GM19043 (cell line): ENCODE measurements around the gene P2RY8.
A peak's percentile ranks its signal among the peaks of the same experiment; 100 is the strongest.
"Not testable (repeated sequence)": the region's sequence is repeated elsewhere in the genome, so short reads cannot be mapped to it uniquely, and the experiment has no call there.

Experiments used
- ATAC-seq: cut with Tn5 transposase; IDR thresholded peaks from one replicate; pipeline ENCODE4 v1.9.1; 2021; ENCODE audit warnings: low read depth; ENCODE audit not compliant: unreplicated experiment

The P2RY8 gene

GRCh38 chrX:1488745-1489144, 48.2 kb downstream of the P2RY8 start:
- ATAC-seq = no peak

- ATAC-seq = no peak
These were observed 48.8 kb downstream of the P2RY8 start for GRCh38 chrX:1488141-1488540.

GRCh38 chrX:1487401-1487800, 49.6 kb downstream of the P2RY8 start:
- ATAC-seq = no peak

GRCh38 chrX:1486749-1487361, 50.1 kb downstream of the P2RY8 start:
- ATAC-seq = no peak

- no peak for ATAC-seq
These were observed 50.8 kb downstream of the P2RY8 start for GRCh38 chrX:1486177-1486576.

- no peak for ATAC-seq
These were observed 52.0 kb downstream of the P2RY8 start for GRCh38 chrX:1485033-1485432.

GRCh38 chrX:1484638-1485019, 52.4 kb downstream of the P2RY8 start:
- ATAC-seq = no peak

- peak; percentile 47 for ATAC-seq
These were observed 52.9 kb downstream of the P2RY8 start for GRCh38 chrX:1483843-1484637.

- not testable (repeated sequence) for ATAC-seq
These were observed 54.5 kb downstream of the P2RY8 start for GRCh38 chrX:1482530-1482928.

- ATAC-seq = peak; percentile 40
These were observed 55.1 kb downstream of the P2RY8 start for GRCh38 chrX:1481636-1482529.

GRCh38 chrX:1480082-1480785, 56.8 kb downstream of the P2RY8 start:
- no peak for ATAC-seq

GRCh38 chrX:1477801-1478458, 59.1 kb downstream of the P2RY8 start:
- ATAC-seq = no peak

- ATAC-seq = no peak
These were observed 59.8 kb downstream of the P2RY8 start for GRCh38 chrX:1477229-1477628.

- no peak for ATAC-seq
These were observed 60.3 kb downstream of the P2RY8 start for GRCh38 chrX:1476682-1477081.

GRCh38 chrX:1475881-1476280, 61.1 kb downstream of the P2RY8 start:
- ATAC-seq = no peak

- ATAC-seq = no peak
These were observed 61.5 kb downstream of the P2RY8 start for GRCh38 chrX:1475481-1475880.

- ATAC-seq = not testable (repeated sequence)
These were observed 62.4 kb downstream of the P2RY8 start for GRCh38 chrX:1474593-1474992.

GRCh38 chrX:1472975-1473374, 64.0 kb downstream of the P2RY8 start:
- no peak for ATAC-seq

GRCh38 chrX:1468250-1468772, 68.7 kb downstream of the P2RY8 start:
- peak; percentile 42 for ATAC-seq
